GM20000 (cell line): Measurements from ENCODE around the gene COG7.

ENCODE experiments used
- DNase-seq: peaks from one replicate; pipeline ENCODE4 v3.0.0; 2012; ENCODE audit warnings: low spot score
- CTCF ChIP-seq: IDR thresholded peaks from 2 replicates; pipeline ENCODE4 v1.5.1; 2012; ENCODE audit warnings: mild to moderate bottlenecking, control low read depth; ENCODE audit errors: extremely low read depth, missing control alignments

COG7 gene

GRCh38 chr16:23497543-23497868 lies 44.5 kb upstream of the COG7 start:
- TF ChIP-seq CTCF, result no peak
- no peak for DNase-seq

- no peak for TF ChIP-seq CTCF
- no peak for DNase-seq
Measured at GRCh38 chr16:23496821-23497542, 44.0 kb upstream of the COG7 start.

- TF ChIP-seq CTCF, result no peak
- no peak for DNase-seq
Measured at GRCh38 chr16:23495671-23496070, 42.7 kb upstream of the COG7 start.

GRCh38 chr16:23494188-23494587 lies 41.2 kb upstream of the COG7 start:
- TF ChIP-seq CTCF, result no peak
- no peak for DNase-seq

GRCh38 chr16:23491490-23492391 lies 38.8 kb upstream of the COG7 start:
- no peak for DNase-seq
- TF ChIP-seq CTCF, result no peak

- no peak for DNase-seq
Measured at GRCh38 chr16:23486480-23486879, 33.5 kb upstream of the COG7 start.

More at GRCh38 chr16:23486480-23486879, 33.5 kb upstream of the COG7 start:
- TF ChIP-seq CTCF, result no peak
